Testis (tissue), 2 donors: ENCODE measurements around the gene GLOD4.
"Not testable (repeated sequence)": the region's sequence is repeated elsewhere in the genome, so short reads cannot be mapped to it uniquely, and the experiment has no call there.

ENCODE experiments used
- POLR2A ChIP-seq: fragments of 450-650 bp; IDR thresholded peaks from one replicate; pipeline ENCODE4 v1.6.1; 2017; ENCODE audit warnings: antibody characterized with exemption, mild to moderate bottlenecking, moderate library complexity
- TF ChIP-seq, protein P1 (sequence below), 3 experiments: fragments of 450-650 bp in 2 of 3; fragments of 200-600 bp in 1 of 3; sonication (generic) in 1 of 3; IDR thresholded peaks; one replicate each; pipeline ENCODE4 v1.5.1; 2016 to 2019; ENCODE audit warnings: antibody characterized with exemption in 3 of 3, mild to moderate bottlenecking in 2 of 3, moderate library complexity in 1 of 3

DNA sequence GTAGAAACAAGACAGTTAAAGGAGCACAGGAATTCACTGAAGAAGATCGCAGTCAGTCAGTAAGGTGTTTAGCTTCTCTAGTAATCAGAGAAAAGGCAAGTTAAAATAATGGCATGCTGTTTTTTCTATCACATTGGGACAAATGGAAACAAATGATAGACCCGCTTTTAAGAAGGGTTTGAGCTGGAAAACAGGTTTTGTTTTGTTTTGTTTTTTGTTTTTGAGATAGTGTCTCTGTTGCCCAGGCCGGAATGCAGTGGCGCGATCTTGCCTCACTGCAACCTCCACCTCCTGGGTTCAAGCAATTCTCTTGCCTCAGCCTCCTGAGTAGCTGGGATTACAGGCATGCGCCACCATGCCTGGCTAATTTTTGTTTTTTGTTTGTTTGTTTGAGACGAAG, 3.8 kb upstream of the GLOD4 start:
- TF ChIP-seq, protein P1, sequence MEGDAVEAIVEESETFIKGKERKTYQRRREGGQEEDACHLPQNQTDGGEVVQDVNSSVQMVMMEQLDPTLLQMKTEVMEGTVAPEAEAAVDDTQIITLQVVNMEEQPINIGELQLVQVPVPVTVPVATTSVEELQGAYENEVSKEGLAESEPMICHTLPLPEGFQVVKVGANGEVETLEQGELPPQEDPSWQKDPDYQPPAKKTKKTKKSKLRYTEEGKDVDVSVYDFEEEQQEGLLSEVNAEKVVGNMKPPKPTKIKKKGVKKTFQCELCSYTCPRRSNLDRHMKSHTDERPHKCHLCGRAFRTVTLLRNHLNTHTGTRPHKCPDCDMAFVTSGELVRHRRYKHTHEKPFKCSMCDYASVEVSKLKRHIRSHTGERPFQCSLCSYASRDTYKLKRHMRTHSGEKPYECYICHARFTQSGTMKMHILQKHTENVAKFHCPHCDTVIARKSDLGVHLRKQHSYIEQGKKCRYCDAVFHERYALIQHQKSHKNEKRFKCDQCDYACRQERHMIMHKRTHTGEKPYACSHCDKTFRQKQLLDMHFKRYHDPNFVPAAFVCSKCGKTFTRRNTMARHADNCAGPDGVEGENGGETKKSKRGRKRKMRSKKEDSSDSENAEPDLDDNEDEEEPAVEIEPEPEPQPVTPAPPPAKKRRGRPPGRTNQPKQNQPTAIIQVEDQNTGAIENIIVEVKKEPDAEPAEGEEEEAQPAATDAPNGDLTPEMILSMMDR (IDR thresholded peaks at IDR 0.05): not testable (repeated sequence)
- not testable (repeated sequence) for TF ChIP-seq POLR2A
